Liver (tissue), 3 donors: Measurements from ENCODE around the gene RBPJ.

Experiments
- EGR1 ChIP-seq, 2 donors: IDR thresholded peaks; 2 replicates each; pipeline ENCODE4 v1.6.1; 2016 to 2018; ENCODE audit warnings: antibody characterized with exemption in 2 of 2, low read depth in 2 of 2
- GABPA ChIP-seq, 2 donors: IDR thresholded peaks in 1 of 2; conservative IDR thresholded peaks in 1 of 2; 2 replicates each; pipeline ENCODE4 v1.6.1; 2016; ENCODE audit warnings: antibody characterized with exemption in 2 of 2, mild to moderate bottlenecking in 1 of 2, moderate library complexity in 1 of 2
- RAD21 ChIP-seq, 2 donors: IDR thresholded peaks; 2 replicates each; pipeline ENCODE4 v1.6.1; 2016; ENCODE audit warnings: antibody characterized with exemption in 2 of 2, mild to moderate bottlenecking in 2 of 2
- RXRA ChIP-seq, 2 donors: IDR thresholded peaks; 2 replicates each; pipeline ENCODE4 v1.6.1; 2017 to 2018; ENCODE audit warnings: antibody characterized with exemption in 2 of 2, mild to moderate bottlenecking in 1 of 2
- YY1 ChIP-seq: IDR thresholded peaks from 2 replicates; pipeline ENCODE4 v1.6.1; 2016; ENCODE audit warnings: antibody characterized with exemption, mild to moderate bottlenecking
- TF ChIP-seq, protein P1 (sequence below): fragments of 150-350 bp; IDR thresholded peaks from 2 replicates; pipeline ENCODE4 v1.5.1; 2017; ENCODE audit warnings: improper control_type of control experiment, low read depth, low read length; ENCODE audit not compliant: missing input control
- TF ChIP-seq, protein P2 (sequence below): IDR thresholded peaks from 2 replicates; pipeline ENCODE4 v1.6.1; 2016; ENCODE audit warnings: antibody characterized with exemption
- TF ChIP-seq, protein P3 (sequence below): IDR thresholded peaks from 2 replicates; pipeline ENCODE4 v1.6.1; 2016; ENCODE audit warnings: antibody characterized with exemption, mild to moderate bottlenecking
- donor health status: healthy.
- donor health status: healthy.

DNA sequence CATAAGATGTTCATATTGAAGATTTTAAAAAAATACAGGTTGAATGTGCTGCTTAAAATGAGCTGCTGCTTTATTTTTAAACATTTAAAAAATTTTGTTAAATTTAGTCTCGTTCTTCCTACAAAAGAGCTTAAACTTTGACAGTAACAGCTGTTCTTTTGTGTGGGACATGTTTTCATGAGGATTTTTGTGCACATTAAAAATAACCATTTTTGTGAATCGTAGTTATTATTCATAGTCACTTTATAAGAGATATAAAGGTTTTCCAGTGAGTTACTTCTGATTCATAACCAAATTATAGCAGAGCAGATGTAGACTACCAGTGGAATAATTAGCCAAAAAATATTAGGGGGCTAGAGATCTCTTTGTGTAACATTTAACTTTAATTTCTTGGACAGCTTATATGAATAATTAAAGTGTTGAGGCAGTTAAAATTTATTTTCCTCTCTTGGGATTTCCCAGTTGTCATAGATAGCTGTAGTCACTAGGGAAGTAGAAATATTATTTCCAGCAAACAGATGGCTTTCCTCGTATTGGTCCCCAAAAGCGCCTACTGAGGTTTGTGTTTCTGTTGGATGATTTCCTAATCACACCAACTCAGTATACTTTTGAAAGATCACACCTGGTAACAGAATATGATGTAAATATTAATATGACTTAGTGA lies 24.2 kb downstream of the RBPJ start:
- TF ChIP-seq, protein P1, sequence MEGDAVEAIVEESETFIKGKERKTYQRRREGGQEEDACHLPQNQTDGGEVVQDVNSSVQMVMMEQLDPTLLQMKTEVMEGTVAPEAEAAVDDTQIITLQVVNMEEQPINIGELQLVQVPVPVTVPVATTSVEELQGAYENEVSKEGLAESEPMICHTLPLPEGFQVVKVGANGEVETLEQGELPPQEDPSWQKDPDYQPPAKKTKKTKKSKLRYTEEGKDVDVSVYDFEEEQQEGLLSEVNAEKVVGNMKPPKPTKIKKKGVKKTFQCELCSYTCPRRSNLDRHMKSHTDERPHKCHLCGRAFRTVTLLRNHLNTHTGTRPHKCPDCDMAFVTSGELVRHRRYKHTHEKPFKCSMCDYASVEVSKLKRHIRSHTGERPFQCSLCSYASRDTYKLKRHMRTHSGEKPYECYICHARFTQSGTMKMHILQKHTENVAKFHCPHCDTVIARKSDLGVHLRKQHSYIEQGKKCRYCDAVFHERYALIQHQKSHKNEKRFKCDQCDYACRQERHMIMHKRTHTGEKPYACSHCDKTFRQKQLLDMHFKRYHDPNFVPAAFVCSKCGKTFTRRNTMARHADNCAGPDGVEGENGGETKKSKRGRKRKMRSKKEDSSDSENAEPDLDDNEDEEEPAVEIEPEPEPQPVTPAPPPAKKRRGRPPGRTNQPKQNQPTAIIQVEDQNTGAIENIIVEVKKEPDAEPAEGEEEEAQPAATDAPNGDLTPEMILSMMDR: no peak
- TF ChIP-seq RAD21 (IDR thresholded peaks at IDR 0.05): no peak
- TF ChIP-seq YY1: no peak
- TF ChIP-seq RXRA (IDR thresholded peaks at IDR 0.05): no peak
- TF ChIP-seq, protein P2, sequence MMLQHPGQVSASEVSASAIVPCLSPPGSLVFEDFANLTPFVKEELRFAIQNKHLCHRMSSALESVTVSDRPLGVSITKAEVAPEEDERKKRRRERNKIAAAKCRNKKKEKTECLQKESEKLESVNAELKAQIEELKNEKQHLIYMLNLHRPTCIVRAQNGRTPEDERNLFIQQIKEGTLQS: no peak
- no peak for TF ChIP-seq EGR1 (IDR thresholded peaks at IDR 0.05; ENCODE audit: low read depth in 2 of 2)
- TF ChIP-seq GABPA (IDR thresholded peaks at IDR 0.05 in 1 of 2, conservative IDR thresholded peaks at IDR 0.05 in 1 of 2): no peak
- TF ChIP-seq, protein P3, sequence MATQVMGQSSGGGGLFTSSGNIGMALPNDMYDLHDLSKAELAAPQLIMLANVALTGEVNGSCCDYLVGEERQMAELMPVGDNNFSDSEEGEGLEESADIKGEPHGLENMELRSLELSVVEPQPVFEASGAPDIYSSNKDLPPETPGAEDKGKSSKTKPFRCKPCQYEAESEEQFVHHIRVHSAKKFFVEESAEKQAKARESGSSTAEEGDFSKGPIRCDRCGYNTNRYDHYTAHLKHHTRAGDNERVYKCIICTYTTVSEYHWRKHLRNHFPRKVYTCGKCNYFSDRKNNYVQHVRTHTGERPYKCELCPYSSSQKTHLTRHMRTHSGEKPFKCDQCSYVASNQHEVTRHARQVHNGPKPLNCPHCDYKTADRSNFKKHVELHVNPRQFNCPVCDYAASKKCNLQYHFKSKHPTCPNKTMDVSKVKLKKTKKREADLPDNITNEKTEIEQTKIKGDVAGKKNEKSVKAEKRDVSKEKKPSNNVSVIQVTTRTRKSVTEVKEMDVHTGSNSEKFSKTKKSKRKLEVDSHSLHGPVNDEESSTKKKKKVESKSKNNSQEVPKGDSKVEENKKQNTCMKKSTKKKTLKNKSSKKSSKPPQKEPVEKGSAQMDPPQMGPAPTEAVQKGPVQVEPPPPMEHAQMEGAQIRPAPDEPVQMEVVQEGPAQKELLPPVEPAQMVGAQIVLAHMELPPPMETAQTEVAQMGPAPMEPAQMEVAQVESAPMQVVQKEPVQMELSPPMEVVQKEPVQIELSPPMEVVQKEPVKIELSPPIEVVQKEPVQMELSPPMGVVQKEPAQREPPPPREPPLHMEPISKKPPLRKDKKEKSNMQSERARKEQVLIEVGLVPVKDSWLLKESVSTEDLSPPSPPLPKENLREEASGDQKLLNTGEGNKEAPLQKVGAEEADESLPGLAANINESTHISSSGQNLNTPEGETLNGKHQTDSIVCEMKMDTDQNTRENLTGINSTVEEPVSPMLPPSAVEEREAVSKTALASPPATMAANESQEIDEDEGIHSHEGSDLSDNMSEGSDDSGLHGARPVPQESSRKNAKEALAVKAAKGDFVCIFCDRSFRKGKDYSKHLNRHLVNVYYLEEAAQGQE: no peak
